H1 (cell line): ENCODE data around the gene DYNC1I1.

Experiments used
- POLR2A ChIP-seq, 2 experiments: IDR thresholded peaks; 1 replicate in 1 of 2; 2 replicates in 1 of 2; pipeline ENCODE4 v1.6.1; 2011; ENCODE audit warnings: low read depth in 2 of 2, low read length in 2 of 2, mild to moderate bottlenecking in 2 of 2; ENCODE audit errors: control extremely low read depth in 1 of 2
- SIX5 ChIP-seq: IDR thresholded peaks from 2 replicates; pipeline ENCODE4 v1.6.1; 2011; ENCODE audit warnings: mild to moderate bottlenecking, low read depth, low read length
- TF ChIP-seq, protein P1 (sequence below), 3 experiments: IDR thresholded peaks; 1 replicate in 2 of 3; 2 replicates in 1 of 3; pipeline versions ENCODE4 v1.5.1 to v1.6.1; 2011; ENCODE audit warnings: low read length in 3 of 3, mild to moderate bottlenecking in 3 of 3, inconsistent platforms in 2 of 3, low read depth in 1 of 3, moderate library complexity in 1 of 3; ENCODE audit not compliant: insufficient read depth in 1 of 3; ENCODE audit errors: control extremely low read depth in 1 of 3
- TF ChIP-seq, protein P2 (sequence below): IDR thresholded peaks from 2 replicates; pipeline ENCODE4 v1.6.1; 2011; ENCODE audit warnings: low read depth, mild to moderate bottlenecking, low read length; ENCODE audit not compliant: insufficient read depth

DNA sequence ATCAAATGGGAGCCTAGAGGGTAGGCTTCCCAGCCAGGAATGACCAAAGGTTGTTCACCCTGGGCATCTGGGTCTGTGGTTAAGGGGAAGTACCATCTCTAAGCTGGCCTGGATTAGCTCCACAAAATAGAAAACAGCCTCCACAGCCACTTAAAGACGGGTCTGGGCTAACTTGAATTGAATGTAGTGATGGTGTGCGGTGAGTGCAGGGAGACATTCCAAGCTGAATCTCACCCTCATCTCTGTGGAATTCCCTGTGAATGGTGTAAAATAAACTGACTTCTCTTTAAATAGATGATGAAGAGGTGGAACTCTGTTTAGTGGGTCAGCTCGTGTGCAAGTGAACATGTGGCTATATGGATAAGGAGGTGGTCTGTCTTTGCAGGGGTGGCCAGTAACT, 251.0 kb downstream of the DYNC1I1 start:
- TF ChIP-seq, protein P1, sequence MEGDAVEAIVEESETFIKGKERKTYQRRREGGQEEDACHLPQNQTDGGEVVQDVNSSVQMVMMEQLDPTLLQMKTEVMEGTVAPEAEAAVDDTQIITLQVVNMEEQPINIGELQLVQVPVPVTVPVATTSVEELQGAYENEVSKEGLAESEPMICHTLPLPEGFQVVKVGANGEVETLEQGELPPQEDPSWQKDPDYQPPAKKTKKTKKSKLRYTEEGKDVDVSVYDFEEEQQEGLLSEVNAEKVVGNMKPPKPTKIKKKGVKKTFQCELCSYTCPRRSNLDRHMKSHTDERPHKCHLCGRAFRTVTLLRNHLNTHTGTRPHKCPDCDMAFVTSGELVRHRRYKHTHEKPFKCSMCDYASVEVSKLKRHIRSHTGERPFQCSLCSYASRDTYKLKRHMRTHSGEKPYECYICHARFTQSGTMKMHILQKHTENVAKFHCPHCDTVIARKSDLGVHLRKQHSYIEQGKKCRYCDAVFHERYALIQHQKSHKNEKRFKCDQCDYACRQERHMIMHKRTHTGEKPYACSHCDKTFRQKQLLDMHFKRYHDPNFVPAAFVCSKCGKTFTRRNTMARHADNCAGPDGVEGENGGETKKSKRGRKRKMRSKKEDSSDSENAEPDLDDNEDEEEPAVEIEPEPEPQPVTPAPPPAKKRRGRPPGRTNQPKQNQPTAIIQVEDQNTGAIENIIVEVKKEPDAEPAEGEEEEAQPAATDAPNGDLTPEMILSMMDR (IDR thresholded peaks at IDR 0.05; ENCODE audit: control extremely low read depth in 1 of 3, insufficient read depth in 1 of 3, low read depth in 1 of 3, low read length in 3 of 3), result no peak
- no peak for TF ChIP-seq POLR2A (IDR thresholded peaks at IDR 0.05; ENCODE audit: control extremely low read depth in 1 of 2, low read depth in 2 of 2, low read length in 2 of 2)
- no peak for TF ChIP-seq SIX5
- TF ChIP-seq, protein P2, sequence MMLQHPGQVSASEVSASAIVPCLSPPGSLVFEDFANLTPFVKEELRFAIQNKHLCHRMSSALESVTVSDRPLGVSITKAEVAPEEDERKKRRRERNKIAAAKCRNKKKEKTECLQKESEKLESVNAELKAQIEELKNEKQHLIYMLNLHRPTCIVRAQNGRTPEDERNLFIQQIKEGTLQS, result no peak
